ENCODE data around the gene PROC.

- TF ChIP-seq SUZ12 (IDR thresholded peaks at IDR 0.05; ENCODE audit: extremely low read depth, insufficient read depth, insufficient read length): no peak
- no peak for TF ChIP-seq ZNF274 (IDR thresholded peaks at IDR 0.05; ENCODE audit: low read depth, low read length)
These were observed 6.6 kb downstream of the PROC start for GRCh38 chr2:127424598-127425520.

All from NT2/D1 (cell line).